ENCODE measurements around the gene CPEB3.
A peak's percentile ranks its signal among the peaks of the same experiment; 100 is the strongest.

CPEB3 gene

DNA sequence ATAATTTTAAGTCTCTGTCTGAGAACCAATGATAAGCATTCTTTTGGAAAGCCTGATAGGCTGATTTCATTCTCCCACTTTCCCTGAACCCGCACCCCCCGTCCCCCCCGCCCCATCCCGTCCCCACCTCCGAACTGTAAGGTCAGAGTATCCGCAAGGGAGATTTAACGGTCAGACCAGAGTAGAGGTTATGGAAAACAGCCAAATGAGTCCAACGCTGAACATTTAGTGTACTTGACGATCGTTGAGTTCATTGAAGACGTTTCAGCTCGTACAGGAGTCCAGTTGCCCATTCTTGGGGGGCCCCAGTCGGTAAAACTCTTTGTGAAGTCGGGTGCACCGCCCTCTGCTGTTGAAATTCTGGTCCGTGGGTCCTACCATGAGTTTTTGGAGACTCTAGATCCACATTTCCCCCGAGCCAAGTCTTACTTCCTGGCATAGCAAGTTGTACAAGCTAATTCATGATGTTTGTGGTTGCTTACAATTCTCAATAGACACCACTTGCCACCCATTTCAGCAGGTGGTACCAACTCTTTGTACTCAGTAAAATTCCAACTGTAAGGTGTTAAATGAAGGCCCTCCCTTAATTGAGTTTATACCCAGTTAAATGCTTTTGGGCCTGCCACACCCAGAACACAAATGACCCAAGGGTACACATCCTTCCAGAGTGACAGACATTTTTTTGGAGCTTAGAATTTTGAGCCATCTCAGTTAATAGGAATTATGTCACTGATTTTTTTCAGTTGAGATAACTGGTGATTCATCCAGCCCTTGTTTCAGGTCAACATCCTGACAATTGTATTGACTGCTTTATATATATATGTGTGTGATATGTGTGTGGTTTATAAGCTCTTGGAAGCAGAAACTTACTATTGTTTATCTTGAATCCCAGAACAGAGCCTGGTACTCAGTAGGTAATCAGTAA lies 1.3 kb upstream of the CPEB3 start:
- peak; percentile 32 for DNase-seq
- ATAC-seq (replicated peaks), result no peak

GRCh38 chr10:92291616-92291865 lies 663 bp upstream of the CPEB3 start:
- Mint-ChIP-seq H3K9me3 (no peaks in the 10 kb centered on the region), H3K4me1 (peaks cover 17 to 29% of the 10 kb centered on the region in 2 donors), H3K27ac (peak overlapping the region; percentile 93), H3K27me3 (no peaks in the 10 kb centered on the region), H3K36me3 (peaks cover 0 to 5% of the 10 kb centered on the region in 2 donors), H3K4me3 (peak overlapping the region; percentile 90 to 98)
- peak in 1 of 2 donors; percentile 26 for ATAC-seq (replicated peaks)
- DNase-seq, result no peak

More for the DNA sequence above, 1.3 kb upstream of the CPEB3 start:
- H3K4me1 Mint-ChIP-seq, result peaks cover 18 to 32% of the 10 kb centered on the region in 2 donors
- no peaks in the 10 kb centered on the region for H3K27me3 Mint-ChIP-seq
- peak overlapping the region; percentile 90 to 98 for H3K4me3 Mint-ChIP-seq
- peaks cover 0 to 5% of the 10 kb centered on the region in 2 donors for H3K36me3 Mint-ChIP-seq
- peak overlapping the region; percentile 93 for H3K27ac Mint-ChIP-seq
- no peaks in the 10 kb centered on the region for H3K9me3 Mint-ChIP-seq

- Mint-ChIP-seq H3K27me3 (no peaks in the 10 kb centered on the region), H3K4me1 (peaks cover 17 to 25% of the 10 kb centered on the region in 2 donors), H3K9me3 (no peaks in the 10 kb centered on the region), H3K27ac (peak overlapping the region; percentile 93), H3K36me3 (peaks cover 0 to 5% of the 10 kb centered on the region in 2 donors), H3K4me3 (peak overlapping the region; percentile 90 to 98)
- peak; percentile 34 for DNase-seq
- ATAC-seq (replicated peaks), result peak; percentile 31 to 35
Measured at GRCh38 chr10:92290076-92290836, 622 bp downstream of the CPEB3 start.

GRCh38 chr10:92284112-92284704 lies 6.7 kb downstream of the CPEB3 start:
- DNase-seq (no peak), ATAC-seq (replicated peaks) (no peak)
- H3K9me3 Mint-ChIP-seq, result no peaks in the 10 kb centered on the region
- no peaks in the 10 kb centered on the region for H3K27me3 Mint-ChIP-seq
- peak overlapping the region; percentile 78 for H3K27ac Mint-ChIP-seq
- H3K4me3 Mint-ChIP-seq, result peak overlapping the region; percentile 18 to 34
- peaks cover 13 to 44% of the 10 kb centered on the region in 2 donors for H3K4me1 Mint-ChIP-seq
- H3K36me3 Mint-ChIP-seq, result peaks cover 5 to 7% of the 10 kb centered on the region in 2 donors

GRCh38 chr10:92278996-92279696 lies 11.7 kb downstream of the CPEB3 start:
- Mint-ChIP-seq H3K4me1 (peaks cover 6 to 31% of the 10 kb centered on the region in 2 donors), H3K4me3 (no peak overlapping the region), H3K9me3 (no peaks in the 10 kb centered on the region), H3K27me3 (no peaks in the 10 kb centered on the region), H3K27ac (no peak overlapping the region), H3K36me3 (peaks cover 1 to 4% of the 10 kb centered on the region in 2 donors)
- no peak for ATAC-seq (replicated peaks)
- DNase-seq, result no peak

- Mint-ChIP-seq H3K4me3 (no peak overlapping the region), H3K27me3 (no peaks in the 10 kb centered on the region), H3K36me3 (peaks cover 3 to 5% of the 10 kb centered on the region in 2 donors), H3K27ac (no peak overlapping the region), H3K9me3 (no peaks in the 10 kb centered on the region), H3K4me1 (peaks cover 2 to 18% of the 10 kb centered on the region in 2 donors)
- no peak for DNase-seq
- ATAC-seq (replicated peaks), result no peak
Measured at GRCh38 chr10:92274071-92274470, 16.8 kb downstream of the CPEB3 start.

DNA sequence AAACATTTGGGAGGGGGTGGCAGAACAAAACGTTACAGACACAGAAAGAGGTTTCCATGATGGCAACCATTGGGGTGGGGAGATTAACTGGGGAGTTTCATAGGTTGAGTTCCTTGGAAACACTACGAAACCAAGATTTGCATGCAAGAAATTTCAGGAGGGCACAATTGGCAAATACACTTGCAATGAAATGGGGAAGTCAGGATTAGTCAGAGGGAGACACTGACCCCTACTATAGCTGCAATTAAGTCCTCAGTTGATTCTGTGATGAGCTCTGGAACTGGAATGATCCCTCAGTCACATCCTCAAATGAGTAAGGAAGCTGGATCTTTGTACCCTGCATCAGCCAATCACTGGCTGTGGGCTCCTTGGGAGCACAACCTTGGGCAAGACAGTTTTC lies 22.1 kb downstream of the CPEB3 start:
- H3K4me3 Mint-ChIP-seq, result no peak overlapping the region

DNA sequence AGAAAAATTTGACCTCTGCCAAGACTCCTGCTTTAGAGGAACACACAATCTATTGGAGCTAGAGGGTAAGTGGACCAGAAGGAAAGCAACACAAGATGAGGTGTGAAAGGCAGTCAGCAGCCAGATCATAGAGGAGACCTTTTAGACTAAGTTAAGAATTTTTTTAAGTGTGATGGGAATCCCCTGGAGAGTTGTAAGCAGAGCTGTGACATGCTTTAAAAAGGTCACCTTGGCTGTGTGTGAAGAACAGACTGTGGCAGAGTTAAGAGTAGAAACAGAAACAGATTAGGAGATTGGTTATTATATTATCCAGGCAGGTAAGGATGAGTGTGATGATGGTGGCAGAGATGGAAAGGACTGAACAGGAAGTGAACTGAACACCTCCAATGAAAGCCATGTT lies 23.5 kb downstream of the CPEB3 start:
- Mint-ChIP-seq H3K9me3 (no peaks in the 10 kb centered on the region), H3K27ac (peak overlapping the region; percentile 25), H3K4me1 (peaks cover 27 to 49% of the 10 kb centered on the region in 2 donors), H3K4me3 (peak overlapping the region; percentile 5 to 9), H3K36me3 (peaks cover 5 to 9% of the 10 kb centered on the region in 2 donors), H3K27me3 (no peaks in the 10 kb centered on the region)
- ATAC-seq (replicated peaks) (peak; percentile 80 to 88), DNase-seq (peak; percentile 14)

More for the DNA sequence above, 22.1 kb downstream of the CPEB3 start:
- Mint-ChIP-seq H3K27ac (no peak overlapping the region), H3K36me3 (peaks cover 5 to 9% of the 10 kb centered on the region in 2 donors), H3K9me3 (no peaks in the 10 kb centered on the region), H3K27me3 (no peaks in the 10 kb centered on the region), H3K4me1 (peaks cover 27 to 55% of the 10 kb centered on the region in 2 donors)
- ATAC-seq (replicated peaks) (peak; percentile 65 to 71), DNase-seq (peak; percentile 18)

DNA sequence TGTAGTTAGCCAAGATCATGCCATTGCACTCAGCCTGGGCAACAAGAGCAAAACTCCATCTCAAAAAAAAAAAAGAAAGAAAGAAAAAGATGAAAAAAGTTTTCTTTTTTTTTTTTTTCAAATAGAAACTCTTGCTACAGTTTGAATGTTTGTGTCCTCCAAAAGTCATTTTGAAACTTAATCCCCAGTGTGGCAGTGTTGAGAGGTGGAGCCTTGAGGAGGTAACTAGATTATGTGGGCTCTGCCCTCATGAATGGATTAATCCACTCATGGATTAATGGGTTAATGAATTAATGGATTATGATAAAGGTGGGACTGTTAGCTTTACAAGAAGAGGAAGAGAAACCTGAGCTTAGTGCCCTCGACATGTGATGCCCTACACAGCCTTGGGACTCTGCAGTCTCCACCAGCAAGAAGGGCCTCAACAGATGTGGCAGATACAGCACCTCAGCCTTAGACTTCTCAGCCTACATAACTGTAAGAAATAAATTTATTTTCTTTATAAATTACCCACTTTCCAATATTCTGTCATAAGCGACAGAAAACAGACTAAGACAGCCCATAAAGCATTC lies 25.1 kb downstream of the CPEB3 start:
- Mint-ChIP-seq H3K4me3 (no peak overlapping the region), H3K9me3 (no peaks in the 10 kb centered on the region), H3K27me3 (no peaks in the 10 kb centered on the region), H3K27ac (peak overlapping the region; percentile 68), H3K36me3 (peaks cover 5 to 9% of the 10 kb centered on the region in 2 donors), H3K4me1 (peaks cover 25 to 45% of the 10 kb centered on the region in 2 donors)
- ATAC-seq (replicated peaks) (peak; percentile 78 to 80), DNase-seq (peak; percentile 2)

DNA sequence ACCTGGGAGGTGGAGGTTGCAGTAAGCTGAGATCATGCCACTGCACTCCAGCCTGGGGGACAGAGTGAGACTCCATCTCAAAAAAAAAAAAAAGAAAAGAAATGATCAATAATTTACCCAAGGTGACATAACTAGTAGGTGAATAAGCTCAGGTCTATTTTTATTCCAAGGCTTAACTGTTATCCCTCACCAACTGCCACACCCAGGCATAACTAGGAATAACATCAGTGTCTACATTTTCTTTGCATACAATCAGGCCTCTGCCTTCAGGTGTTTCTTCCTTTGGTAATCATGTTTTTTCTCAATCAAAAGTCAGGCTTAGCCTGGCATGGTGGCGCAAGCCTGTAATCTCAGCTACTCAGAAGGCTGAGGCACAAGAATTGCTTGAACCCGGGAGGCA lies 26.6 kb downstream of the CPEB3 start:
- no peak for ATAC-seq (replicated peaks)
- H3K27me3 Mint-ChIP-seq, result no peaks in the 10 kb centered on the region
- no peak overlapping the region for H3K4me3 Mint-ChIP-seq
- H3K36me3 Mint-ChIP-seq, result peaks cover 3 to 4% of the 10 kb centered on the region in 2 donors
- H3K4me1 Mint-ChIP-seq, result peaks cover 25 to 40% of the 10 kb centered on the region in 2 donors
- no peaks in the 10 kb centered on the region for H3K9me3 Mint-ChIP-seq
- H3K27ac Mint-ChIP-seq, result no peak overlapping the region
- no peak for DNase-seq

DNA sequence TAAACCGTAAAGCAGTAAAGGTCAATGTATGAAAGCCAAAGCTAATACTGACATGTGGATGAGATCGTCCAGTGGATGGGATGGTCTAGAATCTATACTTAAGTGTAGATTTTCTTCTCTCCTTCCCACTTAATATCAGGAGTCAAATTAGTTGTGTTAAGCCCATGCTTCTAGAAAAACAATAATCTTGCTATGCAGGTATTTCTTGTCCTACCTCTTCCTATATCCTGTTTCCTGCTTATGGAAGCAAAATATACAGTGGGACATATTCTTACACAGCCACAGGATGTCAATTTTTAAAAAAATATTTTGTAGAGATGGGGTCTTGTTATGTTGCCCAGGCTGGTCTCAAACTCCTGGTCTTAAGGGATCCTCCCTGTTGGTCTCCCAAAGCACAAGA lies 27.5 kb downstream of the CPEB3 start:
- peaks cover 20 to 33% of the 10 kb centered on the region in 2 donors for H3K4me1 Mint-ChIP-seq
- no peak overlapping the region for H3K27ac Mint-ChIP-seq
- peaks cover 3 to 4% of the 10 kb centered on the region in 2 donors for H3K36me3 Mint-ChIP-seq
- ATAC-seq (replicated peaks) (no peak), DNase-seq (no peak)
- no peaks in the 10 kb centered on the region for H3K9me3 Mint-ChIP-seq
- H3K27me3 Mint-ChIP-seq, result no peaks in the 10 kb centered on the region
- no peak overlapping the region for H3K4me3 Mint-ChIP-seq

DNA sequence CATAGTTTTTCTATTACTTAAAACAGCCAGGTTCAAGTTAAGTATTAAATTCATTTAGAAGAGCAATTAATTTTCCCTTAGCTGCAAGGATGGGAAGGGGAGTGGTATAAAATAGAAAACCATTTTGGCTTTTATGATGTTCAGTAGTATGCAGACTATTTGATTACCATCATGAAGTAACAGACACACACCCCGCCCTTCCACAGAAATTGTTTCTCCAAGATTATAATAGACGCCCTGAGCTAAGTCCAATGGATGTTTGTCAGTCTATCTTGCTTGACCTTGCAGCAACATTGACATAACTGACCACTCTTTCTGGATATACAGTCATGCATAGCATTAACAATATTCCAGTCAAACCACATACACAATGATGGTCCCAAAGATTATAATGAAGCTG lies 42.3 kb downstream of the CPEB3 start:
- H3K4me1 Mint-ChIP-seq, result peaks cover 2 to 15% of the 10 kb centered on the region in 2 donors
- H3K4me3 Mint-ChIP-seq, result no peak overlapping the region
- no peak for ATAC-seq (replicated peaks)
- H3K27me3 Mint-ChIP-seq, result no peaks in the 10 kb centered on the region
- H3K27ac Mint-ChIP-seq, result no peak overlapping the region
- H3K36me3 Mint-ChIP-seq, result no peaks in the 10 kb centered on the region
- no peaks in the 10 kb centered on the region for H3K9me3 Mint-ChIP-seq
- DNase-seq, result no peak

DNA sequence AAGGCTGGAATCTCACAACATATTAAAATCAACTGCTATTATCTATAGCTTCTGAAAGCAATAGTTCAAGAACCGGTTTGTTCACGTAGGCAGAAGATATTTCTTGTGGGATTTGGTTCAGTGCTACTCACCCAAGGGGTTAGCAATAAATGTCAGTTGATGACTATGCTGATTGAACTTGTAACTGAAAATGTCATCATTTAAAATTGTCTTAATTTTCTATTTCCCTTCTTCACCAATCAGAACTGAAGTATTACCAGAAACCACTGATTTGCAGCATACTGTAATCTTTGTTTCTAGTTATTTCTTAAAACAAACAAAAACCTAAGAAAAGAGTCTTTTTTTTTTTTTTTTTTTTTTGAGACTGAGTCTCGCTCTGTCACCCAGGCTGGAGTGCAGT lies 46.1 kb downstream of the CPEB3 start:
- H3K27ac Mint-ChIP-seq, result peak overlapping the region; percentile 42
- H3K4me3 Mint-ChIP-seq, result no peak overlapping the region
- peaks cover 10 to 31% of the 10 kb centered on the region in 2 donors for H3K4me1 Mint-ChIP-seq
- no peaks in the 10 kb centered on the region for H3K27me3 Mint-ChIP-seq
- ATAC-seq (replicated peaks) (peak; percentile 76 to 78), DNase-seq (no peak)
- H3K9me3 Mint-ChIP-seq, result no peaks in the 10 kb centered on the region
- H3K36me3 Mint-ChIP-seq, result no peaks in the 10 kb centered on the region
